ENCODE measurements around the gene C16orf90.

DNA sequence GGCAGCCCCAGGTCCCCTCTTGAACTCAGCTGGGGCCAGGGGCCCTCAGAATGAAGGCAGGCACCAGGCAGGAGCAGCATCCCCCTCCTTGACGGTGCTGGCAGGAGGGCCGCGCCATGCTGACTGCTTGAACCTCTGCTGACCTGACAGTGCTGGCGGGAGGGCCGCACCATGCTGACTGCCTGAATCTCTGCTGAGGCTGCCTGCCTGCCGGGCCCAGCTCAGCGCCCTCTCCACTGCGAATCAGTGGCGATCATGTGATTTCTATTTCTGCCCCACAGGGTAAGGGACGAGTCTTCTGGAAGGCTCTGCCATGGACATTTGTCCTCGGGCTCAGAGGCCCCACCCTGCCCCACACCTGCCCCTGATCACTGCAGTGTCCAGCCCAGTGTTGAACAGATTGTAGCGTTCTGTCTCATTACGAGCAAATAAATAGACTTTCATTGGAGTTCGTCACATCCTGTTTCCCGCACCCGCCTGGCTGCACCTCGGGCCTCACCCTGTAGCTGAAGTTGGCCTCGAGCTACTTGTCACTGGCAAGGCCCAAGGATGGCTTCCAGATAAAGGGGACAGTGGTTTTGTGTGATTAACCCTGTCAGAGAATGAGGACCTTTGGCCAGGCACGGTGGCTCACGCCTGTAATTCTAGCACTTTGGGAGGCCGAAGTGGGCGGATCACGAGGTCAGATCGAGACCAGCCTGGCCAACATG is 8.6 kb downstream of the C16orf90 start:
- no peak for TF ChIP-seq POLR2A (IDR thresholded peaks at IDR 0.05)
- TF ChIP-seq, protein P1, sequence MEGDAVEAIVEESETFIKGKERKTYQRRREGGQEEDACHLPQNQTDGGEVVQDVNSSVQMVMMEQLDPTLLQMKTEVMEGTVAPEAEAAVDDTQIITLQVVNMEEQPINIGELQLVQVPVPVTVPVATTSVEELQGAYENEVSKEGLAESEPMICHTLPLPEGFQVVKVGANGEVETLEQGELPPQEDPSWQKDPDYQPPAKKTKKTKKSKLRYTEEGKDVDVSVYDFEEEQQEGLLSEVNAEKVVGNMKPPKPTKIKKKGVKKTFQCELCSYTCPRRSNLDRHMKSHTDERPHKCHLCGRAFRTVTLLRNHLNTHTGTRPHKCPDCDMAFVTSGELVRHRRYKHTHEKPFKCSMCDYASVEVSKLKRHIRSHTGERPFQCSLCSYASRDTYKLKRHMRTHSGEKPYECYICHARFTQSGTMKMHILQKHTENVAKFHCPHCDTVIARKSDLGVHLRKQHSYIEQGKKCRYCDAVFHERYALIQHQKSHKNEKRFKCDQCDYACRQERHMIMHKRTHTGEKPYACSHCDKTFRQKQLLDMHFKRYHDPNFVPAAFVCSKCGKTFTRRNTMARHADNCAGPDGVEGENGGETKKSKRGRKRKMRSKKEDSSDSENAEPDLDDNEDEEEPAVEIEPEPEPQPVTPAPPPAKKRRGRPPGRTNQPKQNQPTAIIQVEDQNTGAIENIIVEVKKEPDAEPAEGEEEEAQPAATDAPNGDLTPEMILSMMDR (IDR thresholded peaks at IDR 0.05), result no peak
